SH-SY5Y (cell line): Measurements from ENCODE around the gene MKNK2.

ENCODE experiments used
- GATA2 ChIP-seq: IDR thresholded peaks from 2 replicates; pipeline ENCODE4 v1.6.1; 2011; ENCODE audit warnings: mild to moderate bottlenecking, low read depth, low read length
- GATA3 ChIP-seq: IDR thresholded peaks from 2 replicates; pipeline ENCODE4 v1.6.1; 2011; ENCODE audit warnings: low read depth, mild to moderate bottlenecking, low read length, moderate library complexity

DNA sequence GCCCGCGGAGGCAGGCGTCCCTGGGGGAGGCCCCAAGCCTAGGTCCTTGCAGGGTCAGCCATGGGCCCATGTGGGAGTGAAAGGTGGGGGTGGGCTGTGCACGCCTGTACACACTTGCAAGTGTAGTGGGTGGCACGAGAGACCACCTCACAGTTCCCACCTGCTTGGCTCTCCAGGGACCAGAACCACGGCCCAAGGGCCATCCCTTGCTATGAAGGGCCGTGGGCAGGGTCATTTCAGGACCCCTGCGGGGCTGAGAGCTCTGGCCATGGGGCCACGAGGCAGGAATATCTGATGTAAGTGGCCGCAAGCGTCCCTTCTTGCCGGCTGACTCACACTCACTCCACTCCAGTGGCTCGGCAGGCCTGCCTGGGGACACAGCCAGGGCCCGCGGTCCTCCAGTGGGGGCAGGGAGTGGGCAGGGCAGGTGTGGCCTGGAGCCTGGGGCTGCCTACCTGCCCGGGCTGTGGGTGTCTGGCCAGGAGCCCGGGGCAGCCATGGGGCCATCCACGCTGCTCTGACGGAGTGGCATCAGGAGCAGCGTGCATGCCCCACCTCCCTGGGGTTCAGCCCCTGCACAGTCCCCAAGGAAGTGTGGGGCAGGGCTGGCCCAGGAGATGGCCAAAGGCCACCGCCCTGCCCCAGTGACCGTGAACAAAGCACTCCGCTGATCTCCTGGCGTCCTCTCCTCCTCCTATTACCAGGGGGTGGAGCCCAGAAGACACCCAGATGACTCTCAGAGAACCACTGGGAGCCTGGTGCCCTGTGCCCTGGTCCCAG, 8.6 kb upstream of the MKNK2 start:
- TF ChIP-seq GATA2, result no peak
- no peak for TF ChIP-seq GATA3
